NCI-H82 treated with DMSO at 0.1 percent for 48 hours (cell line): ENCODE data around the gene TLE1.

Experiments
- DNase-seq: peaks from one replicate; lab custom pipeline; 2025; ENCODE audit not compliant: unreplicated experiment; lab: John Stamatoyannopoulos, UW

Gene TLE1

DNA sequence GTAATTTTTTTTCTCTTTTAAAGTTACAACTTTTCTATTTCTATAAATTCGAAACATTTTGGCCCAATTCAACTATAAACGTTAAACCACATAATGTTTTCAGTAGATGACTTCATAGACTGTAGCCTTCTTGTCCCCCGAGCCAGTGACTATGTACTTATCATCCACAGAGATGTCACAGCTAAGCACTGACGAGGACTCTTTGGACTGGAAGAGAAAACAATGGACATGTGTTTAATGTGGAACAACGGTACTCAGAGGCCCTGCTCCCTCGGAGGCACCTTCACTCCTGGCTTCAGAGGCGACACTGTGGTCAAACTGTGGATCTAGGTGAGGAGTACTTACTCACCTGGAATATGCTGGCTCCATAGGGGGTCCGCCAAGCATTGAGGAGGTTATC is 105.2 kb downstream of the TLE1 start:
- no peak for DNase-seq

DNA sequence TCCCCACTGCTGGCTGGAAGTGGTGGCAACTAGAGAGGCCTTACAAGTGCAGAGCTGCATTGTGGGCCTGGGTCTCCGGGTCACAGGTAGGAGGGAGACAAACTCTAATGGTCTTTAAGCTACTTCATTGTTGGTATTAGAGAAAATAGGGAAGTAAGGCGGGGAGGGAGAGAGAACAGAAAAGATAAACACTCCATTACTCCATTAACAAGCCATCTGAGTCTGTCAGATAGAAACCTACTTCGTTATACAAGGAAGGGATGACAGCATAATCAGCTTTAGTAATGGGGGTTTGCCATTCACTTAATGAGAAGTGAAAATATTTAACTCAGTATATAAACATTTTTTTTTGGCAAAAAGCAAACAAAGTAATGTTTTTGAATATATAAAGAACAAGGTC is 107.4 kb downstream of the TLE1 start:
- peak; percentile 54 for DNase-seq

DNA sequence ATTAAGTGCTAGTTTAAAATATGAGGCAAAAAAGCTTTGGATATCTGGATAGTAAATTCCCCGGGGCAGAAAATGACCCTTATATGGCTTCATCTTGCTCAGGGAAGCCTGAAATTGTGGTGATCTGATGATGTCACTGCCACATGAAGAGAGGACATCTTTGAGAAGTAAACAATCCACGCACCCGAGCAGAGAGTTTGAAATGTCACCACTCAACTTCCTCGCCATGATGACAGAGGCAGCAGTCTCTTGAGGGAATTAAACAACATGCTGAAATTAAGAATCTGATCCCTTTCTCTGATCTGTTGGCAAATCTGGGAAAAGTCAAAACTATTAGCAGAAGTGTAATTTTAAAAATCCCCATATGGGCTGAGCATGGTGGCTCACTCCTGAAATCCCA is 110.0 kb downstream of the TLE1 start:
- DNase-seq = no peak

DNA sequence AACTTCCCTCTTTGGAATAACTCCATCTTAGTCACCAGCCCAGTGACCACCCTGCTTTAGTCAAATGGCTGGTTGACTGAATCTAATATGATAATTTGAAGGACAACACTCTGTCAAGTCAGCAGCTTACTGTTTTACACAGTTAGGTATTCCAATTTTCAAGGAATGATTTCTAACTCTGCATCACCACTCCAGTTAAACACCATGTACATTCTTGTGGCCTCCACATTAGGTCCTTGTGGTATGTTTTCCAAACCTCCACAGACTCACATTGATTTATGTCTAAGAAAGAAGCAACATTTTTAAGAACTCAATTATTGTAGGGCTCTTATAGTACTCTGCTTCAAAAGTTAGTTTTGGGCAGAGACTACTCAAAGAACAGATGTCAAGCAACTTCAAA is 110.7 kb downstream of the TLE1 start:
- no peak for DNase-seq

DNA sequence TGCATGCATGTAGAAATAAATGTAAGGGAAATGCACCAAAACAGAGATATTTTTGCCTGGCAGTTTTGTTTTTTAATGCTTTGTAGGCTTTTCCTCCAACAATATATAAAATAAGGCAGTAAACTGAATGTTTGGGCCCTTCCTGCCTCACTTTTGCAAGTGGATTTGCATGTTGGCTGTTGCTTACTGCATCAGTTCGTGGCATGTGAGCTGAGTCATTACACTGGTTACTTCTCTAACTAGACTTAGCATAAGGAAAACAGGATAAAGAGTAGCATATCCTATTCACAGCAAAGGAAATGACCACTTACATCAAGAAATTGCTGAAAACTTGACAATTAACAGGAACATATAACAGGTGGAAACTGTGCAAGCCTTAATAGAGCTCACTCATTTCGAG is 113.4 kb downstream of the TLE1 start:
- no peak for DNase-seq

DNA sequence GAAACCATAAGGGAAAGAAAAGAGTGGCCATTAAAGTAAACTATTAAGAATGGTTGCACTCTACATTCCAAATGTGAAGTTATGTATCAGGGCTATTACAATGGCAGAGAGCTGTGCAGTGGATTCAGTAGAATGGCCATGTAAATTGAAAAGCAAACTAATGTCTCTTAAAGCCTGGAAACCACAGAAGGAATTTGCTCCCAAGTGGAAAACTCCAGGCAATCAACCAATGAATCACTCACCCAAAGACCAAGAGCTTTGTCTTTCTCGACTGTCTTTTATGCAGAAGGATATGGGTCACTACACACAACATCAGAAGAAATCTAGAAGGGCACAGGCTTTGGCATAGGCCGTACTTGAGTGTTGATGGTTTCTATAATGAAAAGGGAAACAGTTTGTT is 114.9 kb downstream of the TLE1 start:
- no peak for DNase-seq

DNA sequence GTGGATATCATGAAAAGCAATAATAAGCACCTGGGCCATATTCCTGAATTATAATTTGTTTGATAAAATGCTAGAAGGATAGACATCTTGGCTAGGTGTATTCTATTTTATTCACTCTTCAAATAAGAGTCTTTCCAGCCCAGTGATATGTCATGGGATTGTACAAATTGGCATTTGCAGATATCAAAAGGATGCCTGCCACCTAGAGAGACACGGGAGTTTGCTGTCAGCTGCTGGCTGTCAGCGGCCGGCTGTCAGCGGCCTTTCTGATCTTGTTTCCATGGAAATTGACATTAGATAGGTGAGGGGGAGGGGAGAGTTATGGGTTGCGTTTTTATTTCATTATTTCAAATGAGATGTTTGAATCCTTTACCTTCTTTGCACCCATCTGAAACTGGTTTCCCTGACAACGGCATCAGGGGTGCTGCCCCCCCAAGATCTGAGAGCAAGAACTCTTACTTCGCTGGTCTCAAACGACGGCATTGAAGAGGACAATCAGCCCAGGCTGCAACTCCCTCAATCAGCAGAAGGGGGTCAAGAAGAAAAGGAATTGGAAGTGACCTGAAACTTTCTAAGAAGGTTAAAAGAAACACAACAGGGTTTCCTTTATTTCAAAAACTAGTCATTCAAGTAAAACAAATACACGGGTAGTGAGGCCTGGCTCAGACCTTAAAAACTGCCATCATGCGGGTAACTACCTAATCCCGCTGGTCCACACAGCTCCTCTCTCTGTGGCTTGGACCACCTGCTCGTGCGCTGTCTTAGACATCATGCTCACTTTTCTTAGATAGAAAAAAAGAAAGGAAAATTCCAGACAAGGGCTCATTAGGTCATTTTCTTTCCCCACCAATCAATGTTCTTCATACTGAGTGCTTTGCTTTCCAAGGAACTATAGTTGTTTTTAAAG is 115.7 kb downstream of the TLE1 start:
- DNase-seq = no peak

DNA sequence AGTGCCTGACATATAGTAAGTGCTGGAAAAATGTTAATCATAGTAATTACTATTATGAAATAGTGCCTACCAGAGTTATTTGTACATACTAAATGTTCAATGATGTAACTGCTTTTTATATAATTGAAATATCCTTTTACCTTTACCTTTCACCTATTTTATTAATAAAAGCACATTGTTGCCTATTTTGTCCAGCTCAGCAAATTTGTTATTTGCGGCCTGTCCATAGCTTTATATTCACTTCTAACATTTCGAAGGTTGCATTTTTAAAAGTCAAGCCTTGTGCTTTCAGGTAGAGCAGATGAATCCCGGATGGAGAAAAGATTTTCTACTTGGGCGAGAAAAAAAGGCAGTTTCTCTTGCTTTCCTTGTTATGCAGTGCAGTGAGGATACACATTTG is 119.3 kb downstream of the TLE1 start:
- no peak for DNase-seq

DNA sequence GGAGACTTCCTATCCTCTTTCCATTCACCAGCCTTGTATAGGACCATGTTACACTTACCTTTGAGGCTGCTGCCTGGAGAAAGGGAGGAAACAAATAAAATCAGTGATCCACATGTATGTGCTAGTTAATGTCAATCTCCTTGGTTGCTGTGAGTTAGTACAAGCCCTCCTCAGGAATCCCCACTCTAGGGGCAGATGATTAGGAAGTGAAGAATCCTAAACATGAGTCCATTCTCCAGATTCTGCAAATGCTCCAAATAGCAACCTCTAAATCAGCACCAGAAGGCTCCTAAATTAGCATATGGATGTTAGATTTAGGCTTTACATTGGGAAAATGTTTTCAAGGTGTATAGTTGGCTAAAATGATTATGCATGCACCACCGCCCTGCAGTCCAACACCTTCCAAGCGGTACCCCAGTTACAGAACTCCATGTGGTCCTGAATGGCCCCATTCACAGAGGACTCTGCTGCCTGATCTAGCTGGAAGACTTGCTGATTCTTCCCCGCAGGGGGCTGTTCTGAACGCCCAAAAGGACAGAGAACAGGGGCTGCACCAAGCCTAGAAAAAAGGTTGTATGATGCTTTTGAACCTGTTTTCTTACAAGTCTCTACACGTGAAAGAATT is 123.2 kb downstream of the TLE1 start:
- DNase-seq = no peak

DNA sequence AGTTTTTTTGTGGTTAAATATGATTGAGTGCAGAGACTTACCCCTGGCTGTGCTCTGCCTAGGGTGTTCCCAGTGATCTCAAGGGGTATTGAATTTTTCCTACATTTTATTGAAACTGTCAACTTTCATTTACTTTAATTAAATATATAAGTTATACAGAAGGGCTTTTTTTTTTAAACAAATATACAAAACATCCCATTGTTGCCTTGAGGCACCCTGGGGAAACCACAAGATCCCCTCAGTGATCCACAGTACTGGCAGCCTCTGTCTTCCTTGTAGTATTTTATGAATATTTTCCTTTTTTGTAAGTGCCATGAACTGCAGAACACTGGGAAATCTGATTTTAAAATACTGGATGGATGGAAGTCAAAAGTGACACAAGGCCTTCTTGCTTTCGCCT is 123.7 kb downstream of the TLE1 start:
- no peak for DNase-seq

DNA sequence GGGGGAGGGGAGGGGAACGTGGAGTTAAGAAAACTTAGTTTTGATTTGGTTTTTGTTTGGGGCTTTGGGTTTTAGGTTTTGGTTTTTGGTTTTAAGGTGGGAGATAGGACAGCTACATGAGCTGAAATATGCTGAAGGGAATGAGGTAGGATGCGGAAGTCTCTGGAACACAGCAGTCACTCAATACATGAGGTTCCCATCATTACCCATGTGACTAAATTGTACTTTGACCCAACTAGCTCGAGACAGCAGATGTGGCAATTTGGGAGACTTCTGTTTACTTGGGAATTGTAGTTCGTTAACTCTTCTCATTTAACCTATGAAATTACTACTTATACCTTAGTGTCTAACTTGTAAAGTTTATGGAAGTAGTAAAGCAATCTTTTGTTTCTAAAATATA is 124.2 kb downstream of the TLE1 start:
- no peak for DNase-seq

DNA sequence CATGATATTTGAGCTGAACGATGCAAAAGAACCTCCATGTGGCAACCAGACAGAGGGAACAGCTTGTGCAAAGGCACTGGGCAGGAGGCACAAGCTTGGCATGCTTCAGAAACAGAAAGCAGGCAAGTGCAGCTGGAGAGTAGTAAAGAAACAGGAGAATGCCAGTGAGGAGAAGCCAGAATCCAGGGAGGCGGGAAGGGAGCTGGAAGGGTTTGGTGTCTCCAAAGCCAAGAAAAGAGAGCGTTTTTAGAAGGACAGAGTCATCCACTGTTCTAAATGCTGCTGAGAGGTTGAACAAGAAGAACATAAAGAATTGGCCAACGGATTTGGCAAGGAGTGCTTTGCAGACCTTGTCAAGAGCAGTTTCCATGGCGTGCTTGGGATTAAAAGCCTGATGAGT is 124.7 kb downstream of the TLE1 start:
- DNase-seq = no peak

DNA sequence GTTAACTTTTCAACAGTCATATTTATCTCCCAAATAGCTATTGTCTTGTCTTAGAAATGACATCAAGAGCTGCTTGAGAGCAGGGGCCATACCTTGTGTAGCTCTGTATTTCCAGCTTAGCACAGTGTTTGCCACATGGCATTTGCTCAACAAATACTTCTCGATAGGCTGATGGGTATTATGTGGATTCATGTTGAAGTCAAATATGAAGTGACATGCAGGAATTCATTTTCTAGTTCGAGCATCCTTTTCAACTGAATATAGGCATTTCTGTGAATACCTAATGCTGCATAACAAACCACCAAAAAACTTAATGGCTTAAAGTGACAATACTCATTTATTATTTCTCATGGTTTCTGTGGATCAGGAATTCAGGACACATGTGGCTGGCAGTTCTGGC is 125.6 kb downstream of the TLE1 start:
- no peak for DNase-seq

DNA sequence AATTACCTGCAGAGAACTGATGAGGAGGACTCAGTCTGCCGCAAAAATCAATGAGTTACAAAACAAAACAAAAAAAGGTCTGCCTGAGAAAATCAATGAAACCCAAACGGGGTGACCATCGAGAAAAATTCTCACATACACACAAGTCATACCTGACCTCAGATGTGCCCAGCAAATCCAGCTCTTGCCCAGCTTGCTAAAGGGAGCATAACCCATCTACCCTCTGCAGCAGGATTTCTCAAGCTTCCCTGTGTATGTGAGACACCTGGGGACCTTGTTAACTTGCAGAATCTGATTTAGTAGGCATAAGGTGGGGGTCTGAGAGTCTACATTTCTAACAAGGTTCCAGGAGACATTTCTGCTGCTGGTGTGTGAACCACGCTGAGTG is 126.3 kb downstream of the TLE1 start:
- no peak for DNase-seq

DNA sequence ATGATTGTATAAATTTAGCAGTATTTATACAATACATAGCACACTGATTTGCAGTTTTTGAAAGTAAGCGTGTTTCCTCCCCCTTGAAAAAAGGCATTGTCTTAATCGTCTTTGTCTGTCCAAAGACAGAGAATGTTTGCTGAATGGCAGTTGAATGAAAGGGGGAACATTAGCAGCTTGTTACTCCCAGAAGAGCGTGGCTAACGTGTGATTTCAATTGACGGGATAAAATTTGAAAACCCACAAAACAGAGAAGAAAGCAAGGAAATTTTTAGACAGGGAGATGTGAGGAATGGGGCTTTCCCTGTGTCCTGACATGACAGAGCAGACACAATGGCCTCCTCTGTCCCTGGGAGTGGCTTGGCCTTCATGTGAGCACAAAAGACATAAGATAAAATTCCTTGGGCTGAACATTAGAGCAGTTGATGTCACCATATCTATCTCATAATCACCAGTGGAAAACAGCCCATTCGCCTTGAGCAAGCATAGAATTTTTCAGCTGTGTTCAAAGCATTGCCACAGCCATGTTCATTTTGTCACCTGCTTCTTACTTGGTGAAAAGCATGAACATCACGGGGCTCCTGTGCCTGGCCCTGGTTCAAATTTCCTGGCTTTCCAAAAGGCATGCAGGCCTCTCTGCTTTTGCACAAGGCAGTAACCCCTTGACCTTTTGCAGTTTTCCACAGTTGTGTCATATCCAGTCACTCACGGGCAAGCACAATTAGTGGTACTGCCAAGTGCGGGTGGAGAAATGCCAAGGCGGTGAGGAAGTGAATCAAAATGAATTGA is 126.9 kb downstream of the TLE1 start:
- no peak for DNase-seq

DNA sequence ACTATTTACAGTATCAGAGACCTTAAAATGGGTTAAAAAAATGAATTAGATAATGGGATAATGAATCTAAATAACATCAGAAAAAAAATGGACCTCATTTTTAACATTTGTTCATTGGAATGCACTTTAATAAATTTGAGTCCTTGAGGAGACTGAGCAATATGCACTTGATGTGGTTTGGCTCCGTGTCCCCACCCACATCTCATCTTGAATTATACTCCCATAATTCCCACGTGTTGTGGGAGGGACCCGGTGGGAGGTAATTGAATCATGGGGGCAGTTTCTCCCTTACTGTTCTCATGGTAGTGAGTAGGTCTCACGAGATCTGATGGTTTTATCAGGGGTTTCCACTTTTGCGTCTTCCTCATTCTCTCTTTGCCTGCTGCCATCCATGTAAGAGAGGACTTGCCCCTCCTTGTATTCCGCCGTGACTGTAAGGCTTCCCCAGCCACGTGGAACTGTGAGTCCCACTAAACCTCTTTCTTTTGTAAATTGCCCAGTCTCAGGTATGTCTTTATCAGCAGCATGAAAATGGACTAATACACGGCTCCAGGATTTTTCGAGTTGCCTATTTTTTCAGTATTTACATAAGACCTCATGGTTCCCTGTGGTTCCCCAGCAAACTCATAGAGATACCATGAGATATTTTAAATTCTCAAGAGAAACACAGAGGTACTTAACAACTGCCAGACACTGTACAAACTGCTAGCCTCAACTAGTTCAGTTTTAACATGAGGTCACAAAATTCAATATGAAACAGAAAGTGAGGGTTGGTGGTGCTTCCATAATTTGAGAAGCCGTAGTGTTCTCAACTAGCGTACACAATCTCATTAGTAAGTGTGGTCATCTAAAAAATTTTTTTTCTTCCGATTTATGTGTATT is 128.3 kb downstream of the TLE1 start:
- DNase-seq = no peak

DNA sequence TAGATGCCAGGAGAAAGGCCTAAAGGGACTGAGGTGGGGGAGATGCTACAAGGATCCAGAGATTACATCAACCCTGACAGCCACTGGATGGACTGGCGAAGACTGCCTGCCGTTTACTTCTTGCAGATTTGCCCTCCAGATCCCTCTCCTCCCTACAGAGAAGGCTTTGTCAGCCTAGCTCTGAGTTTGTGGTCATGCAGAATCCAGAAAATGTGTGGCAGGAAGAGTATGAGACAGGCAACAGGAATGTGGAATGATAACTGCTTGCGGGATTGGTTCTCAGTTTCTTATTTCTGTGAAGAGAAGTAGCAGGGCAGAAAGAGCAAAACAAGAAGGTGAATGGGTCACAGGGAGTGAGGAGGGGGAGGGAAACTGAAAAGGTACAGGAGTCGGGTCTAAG is 129.6 kb downstream of the TLE1 start:
- DNase-seq = no peak

DNA sequence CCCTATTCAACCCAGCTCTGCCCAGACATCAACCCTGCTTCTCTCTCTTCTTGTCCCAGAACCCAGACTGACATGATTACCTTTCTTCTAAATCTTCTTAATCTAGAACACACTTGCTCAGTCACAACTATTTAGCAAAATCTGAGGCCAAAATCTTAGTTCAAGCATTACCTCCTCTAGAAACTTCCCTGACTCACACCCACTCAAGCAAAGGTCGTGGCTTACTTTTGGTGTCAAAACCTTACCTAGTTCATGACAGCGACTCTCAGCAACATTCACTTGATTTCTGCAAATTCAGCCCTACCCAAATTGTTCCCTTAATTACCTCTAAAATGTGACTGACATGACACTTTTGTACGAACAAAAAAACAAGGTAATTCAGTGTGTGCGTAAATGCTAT is 130.2 kb downstream of the TLE1 start:
- DNase-seq = no peak

DNA sequence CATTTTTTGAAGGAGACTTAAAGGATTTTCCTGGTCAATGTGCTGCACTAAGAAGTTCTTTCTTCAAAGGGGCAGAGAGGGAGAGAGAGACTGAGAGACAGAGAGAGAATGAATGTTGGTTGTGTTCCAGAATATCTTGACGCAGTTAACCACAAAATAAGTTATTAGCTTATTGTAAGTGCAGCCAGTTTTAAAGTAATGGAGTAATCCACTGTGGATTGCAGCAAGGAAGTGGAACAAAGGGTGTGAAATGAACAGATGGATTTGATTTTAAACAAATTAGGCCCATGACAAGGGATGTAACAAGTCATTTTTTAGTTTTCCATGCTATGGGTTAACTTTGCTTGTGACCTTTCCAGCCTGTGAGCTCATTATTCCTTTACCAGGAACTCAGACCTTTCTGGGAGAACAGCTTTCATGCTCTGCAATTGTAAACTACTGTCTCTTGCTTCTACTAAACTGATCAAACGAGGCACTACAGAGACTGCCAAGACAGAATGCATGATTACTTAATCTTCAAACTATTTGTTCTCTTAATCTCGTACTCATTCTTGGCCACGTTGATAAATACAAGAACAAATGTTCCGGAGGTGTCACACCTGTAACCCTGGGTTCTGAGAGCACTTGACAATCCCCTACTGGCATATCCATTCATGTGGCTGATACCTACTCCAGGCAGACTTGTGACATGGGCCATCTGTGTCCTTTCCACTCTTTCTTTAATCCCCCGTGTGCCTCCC is 131.1 kb downstream of the TLE1 start:
- peak; percentile 82 for DNase-seq

DNA sequence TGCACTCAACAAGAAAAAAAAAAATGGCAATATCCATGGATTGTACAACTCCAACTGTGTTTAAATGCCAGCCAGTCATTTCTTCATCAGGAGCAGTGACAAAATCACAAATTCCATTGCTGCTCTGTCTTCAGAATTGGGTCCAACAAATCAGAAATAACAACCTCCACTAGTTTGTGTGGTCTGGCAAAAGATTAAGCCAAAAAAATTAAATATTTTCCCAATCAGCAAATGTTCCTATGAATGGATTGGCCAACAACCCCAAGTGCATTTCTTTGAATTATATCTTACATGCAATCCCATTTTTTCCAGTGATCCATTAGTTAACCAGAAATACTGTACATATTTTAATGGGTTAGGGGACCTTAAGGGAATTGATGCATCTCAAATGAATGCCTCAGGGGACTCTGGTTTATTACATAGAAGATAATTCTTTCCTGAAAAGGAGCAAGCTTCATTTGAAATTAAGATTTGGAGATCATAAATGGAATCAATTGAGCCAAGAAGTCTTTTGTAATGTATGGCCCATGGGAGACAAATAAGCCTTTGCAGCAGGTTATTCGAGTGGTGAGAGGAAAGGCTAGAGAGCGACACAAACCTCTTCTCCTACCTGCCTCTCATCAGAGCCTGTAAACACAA is 131.8 kb downstream of the TLE1 start:
- no peak for DNase-seq
